Measurements from ENCODE around the gene LIPC.

DNA sequence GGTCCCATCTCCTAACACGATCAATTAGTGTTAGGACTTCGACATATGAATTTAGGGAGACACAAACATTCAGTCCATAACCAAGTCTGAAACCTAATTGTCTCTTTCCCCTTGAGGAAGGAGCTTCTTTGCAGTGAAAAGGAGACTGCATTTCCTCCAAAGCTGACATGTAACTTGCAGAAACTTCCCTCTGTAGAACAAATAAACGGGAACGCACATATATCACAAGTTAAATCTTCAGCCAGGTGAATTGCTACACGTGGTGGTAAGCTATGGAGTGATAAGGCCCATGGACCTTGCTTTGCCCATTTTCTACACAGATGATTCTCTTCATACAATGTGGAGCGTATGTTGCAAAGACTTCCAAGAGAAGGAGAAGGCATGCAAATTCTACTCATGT, 47.1 kb upstream of the LIPC start:
- TF ChIP-seq, protein P1, sequence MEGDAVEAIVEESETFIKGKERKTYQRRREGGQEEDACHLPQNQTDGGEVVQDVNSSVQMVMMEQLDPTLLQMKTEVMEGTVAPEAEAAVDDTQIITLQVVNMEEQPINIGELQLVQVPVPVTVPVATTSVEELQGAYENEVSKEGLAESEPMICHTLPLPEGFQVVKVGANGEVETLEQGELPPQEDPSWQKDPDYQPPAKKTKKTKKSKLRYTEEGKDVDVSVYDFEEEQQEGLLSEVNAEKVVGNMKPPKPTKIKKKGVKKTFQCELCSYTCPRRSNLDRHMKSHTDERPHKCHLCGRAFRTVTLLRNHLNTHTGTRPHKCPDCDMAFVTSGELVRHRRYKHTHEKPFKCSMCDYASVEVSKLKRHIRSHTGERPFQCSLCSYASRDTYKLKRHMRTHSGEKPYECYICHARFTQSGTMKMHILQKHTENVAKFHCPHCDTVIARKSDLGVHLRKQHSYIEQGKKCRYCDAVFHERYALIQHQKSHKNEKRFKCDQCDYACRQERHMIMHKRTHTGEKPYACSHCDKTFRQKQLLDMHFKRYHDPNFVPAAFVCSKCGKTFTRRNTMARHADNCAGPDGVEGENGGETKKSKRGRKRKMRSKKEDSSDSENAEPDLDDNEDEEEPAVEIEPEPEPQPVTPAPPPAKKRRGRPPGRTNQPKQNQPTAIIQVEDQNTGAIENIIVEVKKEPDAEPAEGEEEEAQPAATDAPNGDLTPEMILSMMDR (conservative IDR thresholded peaks at IDR 0.05; ENCODE audit: low read depth, low read length) = no peak
- TF ChIP-seq RCOR1 (IDR thresholded peaks at IDR 0.05; ENCODE audit: insufficient replicate concordance, low read length) (no peak), POLR2A (IDR thresholded peaks at IDR 0.05; ENCODE audit: low read depth, low read length) (no peak), FOS (IDR thresholded peaks at IDR 0.05; ENCODE audit: low read depth, low read length) (no peak), CEBPB (IDR thresholded peaks at IDR 0.05; ENCODE audit: low read depth, low read length) (no peak)
- TF ChIP-seq, protein P2, sequence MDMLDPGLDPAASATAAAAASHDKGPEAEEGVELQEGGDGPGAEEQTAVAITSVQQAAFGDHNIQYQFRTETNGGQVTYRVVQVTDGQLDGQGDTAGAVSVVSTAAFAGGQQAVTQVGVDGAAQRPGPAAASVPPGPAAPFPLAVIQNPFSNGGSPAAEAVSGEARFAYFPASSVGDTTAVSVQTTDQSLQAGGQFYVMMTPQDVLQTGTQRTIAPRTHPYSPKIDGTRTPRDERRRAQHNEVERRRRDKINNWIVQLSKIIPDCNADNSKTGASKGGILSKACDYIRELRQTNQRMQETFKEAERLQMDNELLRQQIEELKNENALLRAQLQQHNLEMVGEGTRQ (IDR thresholded peaks at IDR 0.05; ENCODE audit: low read depth, low read length) = no peak

Data from IMR-90 (cell line).